ENCODE measurements around the gene KIF21B.

DNA sequence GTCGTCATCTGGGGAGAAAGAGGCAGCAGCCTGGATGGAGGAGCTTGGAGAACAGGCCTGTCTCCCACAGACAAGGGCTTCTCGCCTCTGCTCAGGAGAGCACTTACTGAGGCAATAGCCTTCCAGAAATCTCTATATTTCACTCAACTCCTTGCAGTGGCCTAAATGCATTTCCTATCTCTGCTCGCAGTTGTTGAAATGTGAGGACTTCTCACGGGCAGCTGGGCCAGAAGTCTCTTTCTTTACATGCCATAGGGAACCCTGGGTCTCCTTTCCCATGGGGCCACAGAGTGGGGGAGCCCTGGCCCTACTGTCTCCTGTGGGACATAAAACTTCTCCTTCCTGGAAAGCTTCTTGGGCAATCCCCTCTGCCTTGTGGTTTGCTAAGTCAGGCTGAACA is 43.5 kb upstream of the KIF21B start:
- TF ChIP-seq, protein P1, sequence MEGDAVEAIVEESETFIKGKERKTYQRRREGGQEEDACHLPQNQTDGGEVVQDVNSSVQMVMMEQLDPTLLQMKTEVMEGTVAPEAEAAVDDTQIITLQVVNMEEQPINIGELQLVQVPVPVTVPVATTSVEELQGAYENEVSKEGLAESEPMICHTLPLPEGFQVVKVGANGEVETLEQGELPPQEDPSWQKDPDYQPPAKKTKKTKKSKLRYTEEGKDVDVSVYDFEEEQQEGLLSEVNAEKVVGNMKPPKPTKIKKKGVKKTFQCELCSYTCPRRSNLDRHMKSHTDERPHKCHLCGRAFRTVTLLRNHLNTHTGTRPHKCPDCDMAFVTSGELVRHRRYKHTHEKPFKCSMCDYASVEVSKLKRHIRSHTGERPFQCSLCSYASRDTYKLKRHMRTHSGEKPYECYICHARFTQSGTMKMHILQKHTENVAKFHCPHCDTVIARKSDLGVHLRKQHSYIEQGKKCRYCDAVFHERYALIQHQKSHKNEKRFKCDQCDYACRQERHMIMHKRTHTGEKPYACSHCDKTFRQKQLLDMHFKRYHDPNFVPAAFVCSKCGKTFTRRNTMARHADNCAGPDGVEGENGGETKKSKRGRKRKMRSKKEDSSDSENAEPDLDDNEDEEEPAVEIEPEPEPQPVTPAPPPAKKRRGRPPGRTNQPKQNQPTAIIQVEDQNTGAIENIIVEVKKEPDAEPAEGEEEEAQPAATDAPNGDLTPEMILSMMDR (conservative IDR thresholded peaks at IDR 0.05), result no peak
- TF ChIP-seq ZFX (IDR thresholded peaks at IDR 0.05), result no peak
